ENCODE results near the gene KCNE3.

GRCh38 chr11:74466916-74467885, at the start of gene KCNE3:
- TF ChIP-seq POLR2A (IDR thresholded peaks at IDR 0.05; ENCODE audit: low read depth, low read length) (no peak), POLR2AphosphoS5 (IDR thresholded peaks at IDR 0.05; ENCODE audit: low read depth, low read length) (no peak), TAF1 (IDR thresholded peaks at IDR 0.05; ENCODE audit: low read depth, low read length) (no peak)

All from GM12891 (cell line).